ENCODE measurements around the gene POTEC. TPM values are rescaled to one million over a fixed set of nuclear protein-coding genes. Genes with fewer than 3 reads are reported as not detected.
"Not testable (repeated sequence)": the region's sequence is repeated elsewhere in the genome, so short reads cannot be mapped to it uniquely, and the experiment has no call there.

The POTEC gene
- total and polyA plus RNA-seq, 2 donors from 2014 or later: not detected

DNA sequence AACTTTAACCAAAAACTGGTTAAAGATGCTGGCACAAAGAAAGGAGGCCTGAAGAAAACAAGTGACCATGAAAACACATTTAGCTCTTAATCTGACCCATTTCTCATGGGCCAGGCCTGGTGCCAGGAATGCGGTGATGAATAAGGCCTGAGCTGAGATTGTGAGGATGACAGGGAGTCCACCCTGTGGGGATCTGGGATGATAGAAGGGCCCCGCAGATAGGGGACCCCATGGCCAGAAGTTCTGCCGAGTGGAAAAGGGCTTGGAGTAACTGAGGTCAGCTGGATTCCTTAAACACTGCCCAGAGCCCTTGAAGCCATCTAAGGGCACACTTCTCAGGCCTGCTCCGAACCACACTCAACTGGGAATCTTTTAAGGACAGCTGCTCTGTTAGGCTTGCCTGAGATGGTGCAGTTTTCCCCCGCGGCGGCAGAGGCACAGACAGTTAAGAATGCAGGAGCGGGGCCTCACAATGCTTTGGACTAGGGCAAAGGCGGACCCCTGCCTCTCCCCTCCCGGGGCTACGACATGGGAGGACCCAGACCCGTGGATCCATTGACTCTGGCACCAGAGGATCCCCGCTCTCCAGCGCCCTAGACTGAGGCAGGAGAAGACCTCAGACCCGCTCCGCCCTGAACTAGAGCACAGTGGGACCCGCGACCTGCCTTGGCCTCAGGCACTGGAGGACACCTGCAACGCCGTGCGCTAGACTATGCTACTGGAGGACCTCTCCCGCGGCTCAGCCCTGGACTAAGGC, 70.0 kb downstream of the POTEC start:
- intact Hi-C loops (cut with DNase I); H3K9ac ChIP-seq (ENCODE audit: low read length in 3 of 3); H3K4me3 ChIP-seq (ENCODE audit: low read length in 3 of 3); DNase-seq; H3K36me3 ChIP-seq (ENCODE audit: control insufficient read depth in 2 of 3, insufficient read depth in 3 of 3, low read length in 3 of 3); H3K4me1 ChIP-seq (ENCODE audit: control insufficient read depth in 2 of 3, insufficient read depth in 2 of 3, low read depth in 1 of 3, low read length in 3 of 3); H3K27ac ChIP-seq (ENCODE audit: low read depth in 2 of 2, low read length in 2 of 2); H3K9me3 ChIP-seq (ENCODE audit: control insufficient read depth in 2 of 3, insufficient read depth in 1 of 3, low read length in 3 of 3); H3K27me3 ChIP-seq (ENCODE audit: control insufficient read depth, insufficient read depth, low read length); FAIRE-seq: not testable (repeated sequence)

DNA sequence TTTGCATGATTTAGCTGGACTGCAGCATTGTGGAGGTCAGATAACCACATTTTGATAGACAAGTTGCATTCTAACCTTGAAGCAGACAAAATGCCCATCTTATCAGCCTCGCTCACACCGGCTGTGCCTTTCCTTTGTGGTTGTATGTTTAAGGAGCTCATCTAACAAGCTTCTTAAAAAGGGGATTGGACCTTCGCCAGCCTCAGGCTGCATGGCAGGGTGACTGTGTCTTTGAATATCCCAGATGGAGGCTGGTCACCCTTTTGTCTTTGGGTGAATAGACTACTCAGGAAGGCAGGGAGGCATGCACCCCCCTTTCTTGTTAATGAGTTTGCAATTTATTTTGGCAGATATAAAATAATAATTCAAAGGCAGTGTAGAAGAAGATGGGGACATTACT, 72.1 kb downstream of the POTEC start:
- DNase-seq; intact Hi-C loops (cut with DNase I); H3K27ac ChIP-seq (ENCODE audit: low read depth in 2 of 2, low read length in 2 of 2); H3K4me1 ChIP-seq (ENCODE audit: control insufficient read depth in 2 of 3, insufficient read depth in 2 of 3, low read depth in 1 of 3, low read length in 3 of 3); FAIRE-seq; H3K36me3 ChIP-seq (ENCODE audit: control insufficient read depth in 2 of 3, insufficient read depth in 3 of 3, low read length in 3 of 3); H3K9me3 ChIP-seq (ENCODE audit: control insufficient read depth in 2 of 3, insufficient read depth in 1 of 3, low read length in 3 of 3); H3K4me3 ChIP-seq (ENCODE audit: low read length in 3 of 3); H3K27me3 ChIP-seq (ENCODE audit: control insufficient read depth, insufficient read depth, low read length); H3K9ac ChIP-seq (ENCODE audit: low read length in 3 of 3): not testable (repeated sequence)

GRCh38 chr18:14470446-14470845, 73.0 kb downstream of the POTEC start:
- DNase-seq; H3K9me3 ChIP-seq (ENCODE audit: control insufficient read depth in 2 of 3, insufficient read depth in 1 of 3, low read length in 3 of 3); H3K4me3 ChIP-seq (ENCODE audit: low read length in 3 of 3); H3K9ac ChIP-seq (ENCODE audit: low read length in 3 of 3); H3K4me1 ChIP-seq (ENCODE audit: control insufficient read depth in 2 of 3, insufficient read depth in 2 of 3, low read depth in 1 of 3, low read length in 3 of 3); H3K27me3 ChIP-seq (ENCODE audit: control insufficient read depth, insufficient read depth, low read length); H3K36me3 ChIP-seq (ENCODE audit: control insufficient read depth in 2 of 3, insufficient read depth in 3 of 3, low read length in 3 of 3); H3K27ac ChIP-seq (ENCODE audit: low read depth in 2 of 2, low read length in 2 of 2); intact Hi-C loops (cut with DNase I); FAIRE-seq: not testable (repeated sequence)

DNA sequence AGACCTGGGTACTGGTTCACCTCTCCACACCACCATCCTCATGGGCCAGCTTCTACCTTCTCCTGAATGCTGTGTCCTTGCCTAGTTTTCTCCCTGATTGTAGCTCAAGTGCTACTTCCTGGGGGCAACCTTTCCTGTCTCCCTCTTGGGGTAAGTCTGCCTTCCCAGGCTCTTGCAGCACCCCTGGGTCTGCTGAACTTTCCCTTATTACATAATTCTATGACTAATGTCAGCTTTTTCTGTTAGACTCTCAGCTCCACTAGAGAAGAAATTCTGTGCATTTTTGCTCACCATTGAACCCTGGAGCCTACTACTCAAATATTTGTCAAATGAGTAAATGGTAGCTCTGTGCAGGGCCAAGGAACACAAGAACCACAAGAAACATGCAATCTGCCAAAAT, 73.4 kb downstream of the POTEC start:
- intact Hi-C loops (cut with DNase I); FAIRE-seq; H3K9ac ChIP-seq (ENCODE audit: low read length in 3 of 3); H3K27me3 ChIP-seq (ENCODE audit: control insufficient read depth, insufficient read depth, low read length); H3K4me3 ChIP-seq (ENCODE audit: low read length in 3 of 3); DNase-seq; H3K4me1 ChIP-seq (ENCODE audit: control insufficient read depth in 2 of 3, insufficient read depth in 2 of 3, low read depth in 1 of 3, low read length in 3 of 3); H3K27ac ChIP-seq (ENCODE audit: low read depth in 2 of 2, low read length in 2 of 2); H3K9me3 ChIP-seq (ENCODE audit: control insufficient read depth in 2 of 3, insufficient read depth in 1 of 3, low read length in 3 of 3); H3K36me3 ChIP-seq (ENCODE audit: control insufficient read depth in 2 of 3, insufficient read depth in 3 of 3, low read length in 3 of 3): not testable (repeated sequence)

- DNase-seq; H3K4me1 ChIP-seq (ENCODE audit: control insufficient read depth in 2 of 3, insufficient read depth in 2 of 3, low read depth in 1 of 3, low read length in 3 of 3); H3K27ac ChIP-seq (ENCODE audit: low read depth in 2 of 2, low read length in 2 of 2); H3K9me3 ChIP-seq (ENCODE audit: control insufficient read depth in 2 of 3, insufficient read depth in 1 of 3, low read length in 3 of 3); FAIRE-seq; H3K4me3 ChIP-seq (ENCODE audit: low read length in 3 of 3); intact Hi-C loops (cut with DNase I); H3K27me3 ChIP-seq (ENCODE audit: control insufficient read depth, insufficient read depth, low read length); H3K9ac ChIP-seq (ENCODE audit: low read length in 3 of 3); H3K36me3 ChIP-seq (ENCODE audit: control insufficient read depth in 2 of 3, insufficient read depth in 3 of 3, low read length in 3 of 3): not testable (repeated sequence)
These were observed 77.4 kb downstream of the POTEC start for GRCh38 chr18:14465989-14466388.

Other genes with a start within 250 kb of the POTEC start
- gene ANKRD30B, start 204.6 kb upstream of the POTEC start, total RNA-seq: not detected
- gene ANKRD30B, start 204.6 kb upstream of the POTEC start, polyA plus RNA-seq (ENCODE audit: insufficient read depth, low read depth, low replicate concordance): not detected

All from kidney (tissue), 11 donors.